Measurements from ENCODE around the gene ATP13A5.

DNA sequence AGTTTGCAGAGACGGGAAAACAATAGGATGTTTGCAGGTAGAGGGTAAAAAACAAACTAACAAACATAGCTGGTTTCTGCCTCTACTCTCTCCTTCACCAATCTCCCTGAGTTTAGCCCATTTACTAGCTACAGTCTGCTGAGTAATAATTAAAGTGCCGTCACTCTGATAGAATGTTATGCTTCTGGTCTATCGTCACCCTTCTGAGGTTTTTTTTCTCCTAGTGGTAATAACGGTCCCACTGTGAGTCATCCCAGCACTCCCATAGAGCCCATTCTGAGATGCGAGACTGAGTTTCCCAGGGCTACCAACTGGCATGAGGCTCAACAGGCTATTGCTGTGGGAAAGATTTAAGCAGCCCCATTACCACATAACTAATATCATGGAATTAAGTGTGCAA is 81.1 kb downstream of the ATP13A5 start:
- TF ChIP-seq EZH2 (IDR thresholded peaks at IDR 0.05; ENCODE audit: borderline replicate concordance) (no peak), EZH2phosphoT487 (IDR thresholded peaks at IDR 0.05; ENCODE audit: low read depth, severe bottlenecking, unreplicated experiment) (no peak)
- TF ChIP-seq, protein P1, sequence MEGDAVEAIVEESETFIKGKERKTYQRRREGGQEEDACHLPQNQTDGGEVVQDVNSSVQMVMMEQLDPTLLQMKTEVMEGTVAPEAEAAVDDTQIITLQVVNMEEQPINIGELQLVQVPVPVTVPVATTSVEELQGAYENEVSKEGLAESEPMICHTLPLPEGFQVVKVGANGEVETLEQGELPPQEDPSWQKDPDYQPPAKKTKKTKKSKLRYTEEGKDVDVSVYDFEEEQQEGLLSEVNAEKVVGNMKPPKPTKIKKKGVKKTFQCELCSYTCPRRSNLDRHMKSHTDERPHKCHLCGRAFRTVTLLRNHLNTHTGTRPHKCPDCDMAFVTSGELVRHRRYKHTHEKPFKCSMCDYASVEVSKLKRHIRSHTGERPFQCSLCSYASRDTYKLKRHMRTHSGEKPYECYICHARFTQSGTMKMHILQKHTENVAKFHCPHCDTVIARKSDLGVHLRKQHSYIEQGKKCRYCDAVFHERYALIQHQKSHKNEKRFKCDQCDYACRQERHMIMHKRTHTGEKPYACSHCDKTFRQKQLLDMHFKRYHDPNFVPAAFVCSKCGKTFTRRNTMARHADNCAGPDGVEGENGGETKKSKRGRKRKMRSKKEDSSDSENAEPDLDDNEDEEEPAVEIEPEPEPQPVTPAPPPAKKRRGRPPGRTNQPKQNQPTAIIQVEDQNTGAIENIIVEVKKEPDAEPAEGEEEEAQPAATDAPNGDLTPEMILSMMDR (IDR thresholded peaks at IDR 0.05; ENCODE audit: poor library complexity): no peak
